GM12891 (cell line): ENCODE measurements around the gene STK11.

Experiments
- DNase-seq: peaks from one replicate; pipeline ENCODE4 v3.0.0; 2011; ENCODE audit warnings: low spot score; ENCODE audit not compliant: insufficient read length
- FAIRE-seq: peaks from 2 replicates; lab custom pipeline; 2011; peaks lifted over from hg19 to GRCh38; lab: Jason Lieb, UNC
- PAX5 ChIP-seq: IDR thresholded peaks from 2 replicates; pipeline ENCODE4 v1.6.1; 2011; ENCODE audit warnings: low read length, moderate library complexity, mild to moderate bottlenecking; ENCODE audit not compliant: insufficient read depth, severe bottlenecking
- POLR2A ChIP-seq: IDR thresholded peaks from 2 replicates; pipeline ENCODE4 v1.6.1; 2011; ENCODE audit warnings: low read depth, low read length, control low read depth
- POLR2AphosphoS5 ChIP-seq: IDR thresholded peaks from 2 replicates; pipeline ENCODE4 v1.6.1; 2011; ENCODE audit warnings: low read depth, low read length, control low read depth
- POU2F2 ChIP-seq: IDR thresholded peaks from 2 replicates; pipeline ENCODE4 v1.6.1; 2011; ENCODE audit warnings: low read depth, mild to moderate bottlenecking, control low read depth, low read length, moderate library complexity
- SPI1 ChIP-seq: IDR thresholded peaks from 2 replicates; pipeline ENCODE4 v1.6.1; 2011; ENCODE audit warnings: low read depth, low read length, control low read depth
- TAF1 ChIP-seq: IDR thresholded peaks from 2 replicates; pipeline ENCODE4 v1.6.1; 2011; ENCODE audit warnings: low read depth, low read length, control low read depth

Gene STK11

GRCh38 chr19:1162404-1163282 is 42.9 kb upstream of the STK11 start:
- DNase-seq = no peak
- no peak for FAIRE-seq
- TF ChIP-seq POLR2A = no peak
- TF ChIP-seq PAX5 = no peak
- TF ChIP-seq TAF1 = no peak
- TF ChIP-seq SPI1 = no peak
- no peak; the same call in 1 of the 2 replicates for TF ChIP-seq POLR2AphosphoS5
- TF ChIP-seq POU2F2 = peak; percentile 70; the same call in 1 of the 2 replicates

- DNase-seq (no peak), FAIRE-seq (no peak)
- no peak for TF ChIP-seq SPI1
- TF ChIP-seq POU2F2 = no peak
- no peak for TF ChIP-seq POLR2A
- no peak for TF ChIP-seq TAF1
- TF ChIP-seq POLR2AphosphoS5 = no peak
- no peak for TF ChIP-seq PAX5
These were observed 42.2 kb upstream of the STK11 start for GRCh38 chr19:1163283-1163933.

- DNase-seq (no peak), FAIRE-seq (peak; percentile 31)
- TF ChIP-seq POU2F2 (no peak), SPI1 (no peak), POLR2AphosphoS5 (no peak), TAF1 (no peak), PAX5 (no peak), POLR2A (no peak)
These were observed 41.5 kb upstream of the STK11 start for GRCh38 chr19:1163934-1164683.

- FAIRE-seq = no peak
- TF ChIP-seq SPI1 = no peak
- no peak for TF ChIP-seq POLR2A
- no peak for TF ChIP-seq PAX5
- no peak for TF ChIP-seq POLR2AphosphoS5
- no peak for TF ChIP-seq POU2F2
- no peak for TF ChIP-seq TAF1
- DNase-seq = no peak
These were observed 40.7 kb upstream of the STK11 start for GRCh38 chr19:1164684-1165531.

- DNase-seq (no peak), FAIRE-seq (no peak)
- TF ChIP-seq SPI1 (no peak), POU2F2 (no peak), TAF1 (no peak), POLR2AphosphoS5 (no peak), POLR2A (no peak), PAX5 (no peak)
These were observed 38.6 kb upstream of the STK11 start for GRCh38 chr19:1166872-1167573.

- no peak for FAIRE-seq
- TF ChIP-seq POLR2AphosphoS5 = no peak
- no peak for TF ChIP-seq POU2F2
- DNase-seq = no peak
These were observed 37.6 kb upstream of the STK11 start for GRCh38 chr19:1167687-1168571.

GRCh38 chr19:1168572-1169410 is 36.8 kb upstream of the STK11 start:
- DNase-seq (no peak), FAIRE-seq (no peak)
- TF ChIP-seq POLR2AphosphoS5 (no peak), POU2F2 (no peak), POLR2A (no peak), PAX5 (no peak), TAF1 (no peak), SPI1 (no peak)
